ENCODE measurements around the gene SCAANT1.
A peak's percentile ranks its signal among the peaks of the same experiment; 100 is the strongest.

Gene SCAANT1

DNA sequence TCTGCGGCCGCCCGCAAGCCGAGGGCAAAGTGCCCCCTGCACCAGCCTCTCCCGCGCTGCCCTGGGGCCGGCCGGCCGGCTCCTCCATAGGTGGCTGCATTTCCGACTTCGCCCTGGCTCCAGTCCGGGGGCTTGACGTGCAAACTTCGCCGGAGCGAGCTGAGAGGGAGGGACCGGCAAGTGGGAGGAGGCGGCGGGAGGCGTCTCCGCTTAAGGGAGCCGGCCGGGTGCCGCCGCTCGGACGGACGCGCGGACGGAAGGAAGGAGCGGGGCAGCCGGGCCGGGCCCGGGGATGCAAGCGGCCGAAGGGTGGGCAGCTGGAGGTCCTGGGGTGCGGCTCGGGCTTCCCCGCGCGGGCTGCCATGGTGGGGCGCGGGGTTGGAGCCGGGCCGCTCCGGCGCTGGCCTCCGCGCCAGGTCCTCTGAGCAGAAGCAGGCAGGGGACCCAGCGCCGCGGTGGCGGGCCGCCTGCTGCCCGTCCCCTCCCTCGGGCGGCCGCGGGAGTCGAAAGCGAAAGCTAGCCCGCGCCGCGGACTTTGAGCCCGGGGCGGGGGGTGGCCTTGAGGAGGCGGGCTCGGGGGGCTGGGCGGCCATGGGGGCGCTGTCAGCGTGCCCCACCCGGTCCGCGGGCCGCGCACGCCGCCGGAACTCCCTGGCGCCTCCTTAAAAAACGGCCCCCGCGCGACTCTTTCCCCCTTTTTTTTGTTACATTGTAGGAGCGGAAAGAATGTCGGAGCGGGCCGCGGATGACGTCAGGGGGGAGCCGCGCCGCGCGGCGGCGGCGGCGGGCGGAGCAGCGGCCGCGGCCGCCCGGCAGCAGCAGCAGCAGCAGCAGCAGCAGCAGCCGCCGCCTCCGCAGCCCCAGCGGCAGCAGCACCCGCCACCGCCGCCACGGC, at the start of gene SCAANT1:
SCAANT1 (minus strand) TSS at position 511 of the 895 bp plus-strand sequence.
- DNase-seq (ENCODE audit: low read depth in 2 of 2) = peak; percentile 70

DNA sequence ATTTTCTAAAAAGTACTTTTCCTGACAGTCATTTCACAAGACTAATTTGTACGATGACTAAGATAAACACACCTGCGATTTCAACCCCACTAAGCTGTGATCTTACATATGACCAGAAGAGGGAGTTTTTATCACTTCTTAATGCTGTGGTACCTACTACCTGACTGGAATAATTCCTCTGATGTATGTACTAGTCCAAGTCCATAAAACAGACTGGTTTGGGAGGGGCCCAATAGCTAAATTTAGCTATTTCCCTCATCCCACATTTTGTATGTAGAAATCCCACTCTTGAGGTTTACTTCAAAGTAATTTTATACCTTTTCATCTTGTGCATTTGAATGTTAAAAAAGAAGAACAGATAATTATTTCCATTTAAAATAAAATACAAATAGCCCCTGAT, 49.7 kb upstream of the SCAANT1 start:
- DNase-seq (ENCODE audit: low read depth in 2 of 2) = no peak

DNA sequence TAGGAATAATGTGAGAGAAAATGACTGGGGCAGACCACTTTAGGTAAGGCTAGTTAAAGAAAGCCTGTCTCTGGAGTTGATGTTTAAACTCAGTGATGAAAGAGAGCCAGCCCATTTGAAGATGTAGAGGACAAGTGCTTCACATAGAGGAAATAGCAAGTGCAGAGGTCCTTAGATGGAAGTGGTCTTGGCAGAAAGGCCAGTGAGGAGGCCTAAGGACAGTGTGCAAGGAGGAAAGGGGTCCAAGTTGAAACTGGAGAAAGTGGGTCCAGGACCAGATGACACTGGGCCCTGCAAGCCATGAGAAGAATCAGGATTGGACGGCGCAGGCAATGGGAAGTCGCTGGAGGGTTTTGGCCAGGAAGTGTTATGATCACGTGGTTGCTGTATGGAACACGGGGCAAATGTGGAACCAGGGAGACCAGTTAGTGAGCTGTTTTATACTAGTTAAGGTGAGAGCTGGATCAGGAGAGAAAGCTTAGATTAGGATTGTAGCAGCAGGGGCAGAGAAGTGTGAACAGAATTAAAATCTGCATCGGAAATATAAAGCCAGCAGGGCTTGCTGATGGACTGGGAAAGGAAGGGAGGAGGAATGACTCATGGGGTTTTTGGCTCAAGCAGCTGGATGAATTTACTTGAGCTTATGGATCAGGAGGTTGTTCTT, 48.0 kb upstream of the SCAANT1 start:
- no peak for DNase-seq (ENCODE audit: low read depth in 2 of 2)

DNA sequence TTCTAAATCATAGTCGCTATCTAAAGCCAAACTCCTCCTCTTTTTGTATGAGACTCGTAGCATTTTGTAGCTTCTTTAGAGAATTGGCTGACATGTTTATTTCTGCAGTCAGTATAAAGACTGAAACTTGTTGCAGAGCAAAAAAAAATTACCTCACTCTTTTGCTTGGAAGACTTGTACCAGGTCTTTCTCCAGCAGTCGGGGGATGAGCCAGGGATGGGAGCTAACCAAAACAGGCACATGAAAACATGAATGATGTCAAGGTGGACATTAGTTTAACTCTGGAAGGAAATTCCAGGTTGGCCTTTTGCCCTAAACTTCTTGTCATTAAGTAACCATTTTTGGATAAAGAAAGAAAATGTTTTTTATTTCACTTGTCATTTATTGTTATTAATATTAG, 47.0 kb upstream of the SCAANT1 start:
- DNase-seq (ENCODE audit: low read depth in 2 of 2) = no peak

DNA sequence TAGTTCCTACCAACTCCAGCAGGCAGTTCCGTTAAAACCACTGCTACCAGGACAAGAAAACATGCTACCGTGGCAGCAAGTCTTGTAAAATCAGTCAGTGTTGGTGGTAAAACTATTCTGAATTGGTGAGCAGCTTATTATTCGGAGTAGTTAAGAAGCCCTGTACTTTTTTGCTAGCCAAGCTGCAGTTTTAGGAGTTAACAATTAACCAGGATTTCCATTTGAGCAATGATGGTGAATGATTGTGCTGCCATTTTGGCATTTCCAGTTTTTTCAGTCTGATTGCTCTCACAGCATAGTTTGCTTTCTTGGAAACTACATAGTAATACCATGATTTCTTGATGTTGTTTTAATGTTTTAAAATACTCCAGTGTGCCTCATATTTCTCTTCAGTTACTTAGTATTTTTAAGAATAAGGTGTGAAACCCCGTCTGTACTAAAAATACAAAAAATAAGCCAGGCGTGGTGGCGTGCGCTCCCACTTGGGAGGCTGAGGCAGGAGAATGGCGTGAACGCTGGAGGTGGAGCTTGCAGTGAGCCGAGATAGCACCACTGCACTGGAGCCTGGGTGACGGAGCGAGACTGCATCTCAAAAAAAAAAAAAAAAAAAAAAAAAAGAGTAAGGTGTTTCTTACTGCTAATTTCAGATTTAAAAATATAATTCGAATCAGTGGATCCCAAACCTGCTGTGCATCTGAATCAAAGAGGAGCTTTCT, 43.8 kb upstream of the SCAANT1 start:
- DNase-seq (ENCODE audit: low read depth in 2 of 2) = no peak

DNA sequence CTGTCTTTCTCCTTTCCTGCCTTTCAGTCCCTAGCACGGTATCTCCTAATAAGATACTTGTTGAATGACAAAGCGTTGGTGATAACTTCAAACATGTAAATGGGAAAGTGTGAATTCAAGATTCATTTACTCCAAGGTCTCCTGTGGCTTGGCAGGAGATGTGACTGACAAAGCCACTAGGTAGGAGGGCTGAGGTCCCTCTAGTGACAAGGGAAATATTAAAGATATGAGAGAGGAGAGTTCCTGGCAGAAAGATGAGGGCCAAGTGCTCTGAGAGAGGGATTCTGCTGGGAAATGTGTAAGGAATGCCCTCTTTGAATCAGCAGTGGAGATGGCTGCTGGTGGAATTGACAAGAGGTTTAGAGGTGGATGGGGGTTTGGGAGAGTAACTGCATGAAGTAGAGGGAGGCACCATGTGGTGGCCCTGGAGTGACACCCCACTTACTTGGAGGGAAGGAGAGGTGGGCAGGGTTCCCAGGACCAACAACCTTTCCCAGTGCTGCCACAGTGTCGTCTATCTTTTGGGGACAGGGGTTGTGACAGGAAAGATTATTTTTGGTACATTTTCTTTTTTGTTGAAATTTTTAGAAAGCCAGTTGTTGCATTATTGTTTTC, 43.0 kb upstream of the SCAANT1 start:
- no peak for DNase-seq (ENCODE audit: low read depth in 2 of 2)

DNA sequence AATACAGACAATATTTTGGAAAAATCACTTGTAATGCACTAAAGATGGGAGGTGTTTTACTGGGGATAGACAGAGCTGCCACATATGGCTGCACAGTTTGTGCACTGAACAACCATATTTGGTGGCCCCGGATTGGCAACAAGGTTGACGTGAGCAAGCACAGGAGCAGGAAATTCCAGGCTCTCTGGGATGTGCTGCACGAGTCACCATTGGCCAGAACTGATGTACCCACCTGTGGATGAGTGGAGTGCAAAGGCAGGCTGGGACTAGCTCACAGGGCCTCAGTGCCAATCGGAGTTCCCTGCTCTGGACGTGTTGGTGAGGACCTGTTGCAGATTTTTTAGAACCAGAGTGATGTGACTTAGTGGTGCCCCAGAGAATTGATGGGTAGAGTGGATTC, 42.0 kb upstream of the SCAANT1 start:
- DNase-seq (ENCODE audit: low read depth in 2 of 2) = no peak

DNA sequence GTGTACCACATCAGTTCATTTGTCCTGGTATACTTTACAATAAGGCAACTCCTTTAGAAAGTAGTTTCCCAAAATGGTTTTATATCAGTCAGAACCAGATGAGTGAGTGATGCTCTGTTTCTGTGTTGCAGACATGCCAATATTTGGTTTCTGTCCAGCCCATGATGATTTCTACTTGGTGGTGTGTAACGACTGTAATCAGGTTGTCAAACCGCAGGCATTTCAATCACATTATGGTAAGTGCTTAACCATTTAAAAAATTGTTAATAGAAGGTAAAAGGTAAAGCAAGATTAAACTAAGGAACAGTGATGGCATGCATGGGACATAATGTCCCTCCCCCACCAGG, 40.0 kb upstream of the SCAANT1 start:
- no peak for DNase-seq (ENCODE audit: low read depth in 2 of 2)

DNA sequence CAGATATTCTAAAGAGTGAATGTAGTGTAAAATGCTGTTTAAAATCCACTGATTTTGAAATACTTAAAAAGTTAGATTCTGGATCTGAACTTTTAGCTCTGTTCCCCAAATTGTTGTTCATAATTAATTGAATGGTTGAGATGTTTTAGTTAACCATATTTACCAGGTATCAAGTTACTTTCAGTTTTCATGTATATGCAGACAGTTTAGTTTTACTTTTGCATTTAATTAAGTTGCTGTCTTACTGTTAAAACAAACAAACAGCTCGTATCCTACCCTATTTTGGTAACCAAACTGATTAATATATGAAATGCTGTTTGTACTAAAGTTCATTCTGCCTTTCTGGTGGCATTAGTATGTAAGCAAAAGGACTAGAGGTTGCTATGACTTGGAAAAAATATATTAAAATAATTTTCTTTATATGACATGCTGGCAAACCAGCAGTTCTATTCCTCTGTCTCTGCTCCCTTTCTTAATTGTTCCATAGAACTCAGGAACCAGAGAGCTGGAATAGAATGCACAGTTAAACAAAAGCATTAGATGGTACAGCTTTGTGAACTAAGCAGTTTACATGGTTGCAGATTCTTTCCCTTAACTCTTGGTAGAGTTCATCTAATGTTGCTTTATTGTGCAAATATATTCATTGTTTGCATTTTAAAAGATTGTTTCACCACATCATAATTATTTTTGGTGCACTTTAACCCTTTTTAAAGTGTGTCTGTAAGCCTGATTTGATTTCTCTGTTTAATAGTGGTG, 39.5 kb upstream of the SCAANT1 start:
- DNase-seq (ENCODE audit: low read depth in 2 of 2) = no peak

DNA sequence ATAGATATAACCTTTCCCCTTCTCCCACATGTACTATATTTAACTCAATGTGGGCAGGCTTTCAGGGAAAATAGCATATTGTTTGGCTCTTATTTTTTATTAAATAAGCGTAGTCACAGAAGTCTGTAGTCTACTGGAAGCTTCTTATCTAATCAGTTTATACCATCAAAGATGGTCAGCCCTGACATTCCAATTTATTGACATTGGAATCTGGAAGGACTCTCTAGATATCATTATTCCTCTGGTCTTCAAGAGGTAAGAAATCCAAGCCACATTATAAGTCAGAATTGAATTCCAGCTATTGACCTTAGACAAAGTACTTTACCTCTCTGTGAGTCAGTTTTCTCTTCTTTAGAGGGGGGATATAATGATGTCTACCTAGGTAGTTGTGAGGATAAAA, 38.5 kb upstream of the SCAANT1 start:
- DNase-seq (ENCODE audit: low read depth in 2 of 2) = no peak

DNA sequence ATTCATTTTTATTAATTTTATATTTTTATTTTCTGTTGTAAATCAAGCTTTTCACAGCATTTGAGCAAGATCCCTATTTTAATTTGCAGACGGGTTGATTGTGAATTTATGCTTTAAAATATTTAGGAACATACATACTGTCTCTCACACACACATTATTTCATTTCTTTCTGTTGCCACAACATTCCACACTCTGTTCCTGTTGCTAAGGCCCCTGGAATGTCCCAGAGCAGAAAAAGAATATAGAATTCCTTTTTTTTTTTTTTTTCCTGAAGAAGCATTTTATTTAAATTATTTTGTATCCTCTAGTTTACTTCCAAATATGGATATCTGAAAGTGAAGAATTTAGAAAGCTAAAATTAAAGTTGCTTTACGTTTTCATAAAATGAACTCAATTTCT, 36.8 kb upstream of the SCAANT1 start:
- no peak for DNase-seq (ENCODE audit: low read depth in 2 of 2)

DNA sequence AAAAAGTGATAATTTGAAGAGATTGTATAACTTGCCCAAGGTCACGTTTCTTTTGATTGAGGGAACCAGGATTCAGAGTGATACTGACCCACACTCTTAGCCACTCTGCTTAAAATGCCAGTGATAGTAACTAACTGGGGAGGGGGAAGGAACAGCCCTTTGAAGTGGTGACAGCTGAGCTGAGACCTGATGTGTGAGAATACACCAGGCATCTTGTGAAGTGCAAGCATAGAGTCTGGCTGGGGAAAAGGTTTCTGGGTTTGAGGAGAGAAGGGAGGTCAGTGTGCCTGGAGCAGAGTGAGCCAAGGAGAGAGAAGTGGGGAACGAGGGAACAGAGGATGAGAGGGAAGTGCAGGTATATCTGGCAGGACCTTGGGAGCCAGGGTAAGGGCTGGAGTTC, 35.4 kb upstream of the SCAANT1 start:
- no peak for DNase-seq (ENCODE audit: low read depth in 2 of 2)

DNA sequence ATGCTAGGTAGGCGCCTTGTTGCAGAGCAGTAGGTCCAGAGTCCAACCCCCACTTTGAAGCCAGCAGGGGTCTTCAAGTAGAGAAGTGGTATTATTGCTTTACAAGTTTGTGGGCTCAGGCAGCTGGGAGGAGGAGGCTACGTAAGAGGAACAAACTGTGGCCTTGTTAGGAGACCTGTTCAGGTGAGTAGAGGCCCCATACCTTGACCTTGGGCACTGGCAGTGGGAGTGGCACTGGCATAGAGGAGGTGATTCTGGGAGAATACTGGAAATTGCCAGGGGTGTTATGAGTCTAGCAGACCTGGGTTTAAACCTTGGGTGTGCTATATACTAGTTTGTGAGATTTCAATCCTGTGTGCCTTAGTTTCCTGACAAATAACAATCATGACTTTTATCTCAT, 34.6 kb upstream of the SCAANT1 start:
- DNase-seq (ENCODE audit: low read depth in 2 of 2) = no peak

DNA sequence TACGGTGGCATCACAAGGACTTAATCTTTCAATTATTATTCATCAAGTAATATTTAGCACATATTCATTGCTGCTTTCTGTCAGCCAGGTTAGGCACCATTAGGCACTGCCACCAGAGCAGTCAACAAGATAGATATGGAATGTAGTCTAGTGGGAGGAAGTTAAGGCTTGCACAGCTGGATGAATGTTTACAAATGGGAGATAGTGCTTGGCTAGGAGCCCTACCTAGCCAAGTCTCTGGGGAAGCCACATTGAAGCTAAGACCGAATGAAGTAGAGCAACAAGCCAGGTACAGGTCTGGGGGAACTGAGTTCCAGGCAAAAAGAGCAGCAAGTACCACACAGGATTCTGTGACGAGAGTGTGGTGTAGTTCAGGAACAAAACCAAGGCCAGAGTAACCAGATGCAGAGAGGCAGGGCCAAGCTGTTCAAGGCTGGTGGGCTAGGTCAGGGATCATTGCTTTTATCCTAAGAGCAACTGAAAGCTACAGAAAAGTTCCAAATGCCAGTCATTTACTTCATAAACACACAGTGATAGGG, 33.4 kb upstream of the SCAANT1 start:
- no peak for DNase-seq (ENCODE audit: low read depth in 2 of 2)

DNA sequence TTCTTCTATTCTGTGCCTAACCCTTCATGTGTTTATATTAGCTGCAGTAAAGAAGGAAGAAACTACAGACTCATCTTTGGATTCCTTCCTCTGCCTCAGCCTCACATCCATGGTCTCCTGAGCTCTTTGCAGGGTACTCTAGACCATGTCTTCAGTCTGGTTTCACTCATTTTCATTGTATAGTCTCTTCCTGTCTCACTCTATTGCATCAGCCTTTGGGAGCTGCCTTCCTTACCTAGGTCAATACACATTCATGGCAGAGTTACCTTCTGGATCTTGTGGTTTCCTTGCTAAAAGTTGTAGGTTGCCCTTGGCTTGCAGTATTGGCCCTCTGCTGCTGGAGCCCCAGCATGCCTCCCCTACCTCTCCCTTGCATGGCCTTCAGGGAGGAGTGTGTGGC, 31.5 kb upstream of the SCAANT1 start:
- DNase-seq (ENCODE audit: low read depth in 2 of 2) = no peak

DNA sequence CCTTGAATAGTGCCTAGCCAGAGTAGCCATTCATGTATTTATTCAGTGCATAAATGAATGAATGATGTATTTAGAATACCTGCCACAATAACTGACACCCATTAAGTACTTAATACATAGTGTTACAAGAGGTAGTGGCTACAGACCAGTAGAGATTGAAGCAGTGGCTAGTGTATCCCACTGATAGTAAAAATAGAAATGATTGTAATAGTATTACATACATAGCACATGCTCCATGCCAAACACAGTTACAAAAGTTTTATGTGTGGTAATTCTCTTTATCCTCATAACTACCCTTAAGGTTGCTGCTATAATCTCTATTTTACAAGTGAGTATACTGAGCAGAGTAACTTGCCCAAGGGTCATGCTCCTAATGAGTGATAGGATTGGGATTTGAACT, 30.3 kb upstream of the SCAANT1 start:
- no peak for DNase-seq (ENCODE audit: low read depth in 2 of 2)

DNA sequence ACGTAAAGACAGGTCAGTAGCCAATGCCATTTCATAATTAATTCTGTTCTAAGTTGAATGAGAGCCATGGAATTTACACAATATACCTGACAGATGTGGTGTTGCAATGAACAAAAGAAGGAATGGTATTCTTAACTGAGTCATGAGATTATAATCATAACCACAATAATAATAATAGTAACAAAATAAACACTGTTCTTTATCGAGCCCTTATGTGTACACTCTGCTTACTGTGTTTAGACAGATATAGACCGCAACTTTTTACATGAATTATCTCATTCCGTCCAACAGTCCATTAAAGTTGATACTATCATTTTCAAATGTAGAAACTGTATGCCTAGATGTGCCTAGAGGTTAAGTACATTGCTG, 28.2 kb upstream of the SCAANT1 start:
- no peak for DNase-seq (ENCODE audit: low read depth in 2 of 2)

DNA sequence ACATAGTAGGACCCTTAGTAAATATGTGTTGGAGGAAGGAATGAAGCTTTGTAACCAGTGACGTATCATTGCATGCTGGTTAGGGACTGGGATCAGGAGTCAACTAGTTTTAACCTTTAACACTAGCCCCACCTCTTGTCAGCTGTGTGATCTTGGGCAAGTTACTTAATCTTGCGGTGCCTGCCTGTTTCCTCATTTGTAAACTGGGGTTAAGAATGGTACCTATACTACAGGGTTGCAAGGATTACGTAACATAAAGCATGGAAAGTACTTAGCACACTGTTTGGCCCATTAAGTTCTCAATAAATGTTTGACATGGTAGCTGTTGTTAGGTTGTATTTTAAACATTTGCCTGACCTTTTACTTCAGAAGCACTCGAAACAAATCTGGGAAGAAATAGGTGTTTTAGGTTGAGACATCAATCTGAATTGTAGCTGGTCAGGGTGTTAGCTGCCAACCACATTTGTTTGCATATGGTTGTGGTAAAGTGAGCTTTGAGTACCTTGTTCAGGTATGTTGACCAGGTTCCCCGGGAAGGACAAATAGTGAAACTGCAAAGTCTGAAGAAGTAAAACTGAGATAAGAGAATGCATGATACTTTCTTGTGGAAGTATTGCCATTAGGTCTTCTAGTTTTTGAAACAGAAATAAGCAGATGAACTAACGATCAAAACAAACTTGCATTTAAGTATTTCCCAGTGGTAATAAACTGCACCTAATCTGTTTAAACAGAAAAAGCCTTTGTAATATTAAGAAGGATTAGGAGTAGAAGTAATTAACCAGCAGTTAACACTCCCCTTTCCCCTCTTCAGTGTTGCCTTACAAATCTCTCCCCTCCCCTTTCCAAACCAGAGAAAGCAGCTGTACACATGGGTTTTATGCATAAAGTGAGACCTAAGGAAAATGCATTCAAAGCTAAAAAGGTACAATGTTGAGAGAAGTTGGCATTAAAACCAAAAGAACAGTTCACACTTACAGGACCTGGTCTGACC, 25.8 kb upstream of the SCAANT1 start:
- DNase-seq (ENCODE audit: low read depth in 2 of 2) = no peak

DNA sequence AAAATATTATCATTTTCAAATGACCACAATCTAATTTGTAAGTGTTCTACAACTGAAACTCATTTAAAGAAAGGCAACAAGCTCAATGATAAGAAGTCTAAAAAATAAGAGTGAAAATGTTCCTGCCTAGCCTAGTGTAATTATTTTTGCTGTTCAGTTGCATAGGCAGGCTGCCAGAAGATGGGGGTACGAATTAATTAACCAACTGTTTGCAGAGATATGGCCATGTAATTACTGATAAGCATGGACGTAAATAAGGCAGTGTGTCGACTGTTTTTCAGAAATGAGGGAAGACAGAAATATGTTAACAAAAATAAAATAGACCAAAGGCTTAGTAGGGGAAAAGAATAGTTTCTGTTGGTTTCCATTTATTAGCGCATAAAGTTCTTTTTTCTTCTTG, 24.7 kb upstream of the SCAANT1 start:
- DNase-seq (ENCODE audit: low read depth in 2 of 2) = no peak

Data from stimulated activated CD8-positive, alpha-beta memory T cell treated with anti-CD3 and anti-CD28 coated beads, Interleukin-15, amount 100 ng/mL, for 48 hours (primary cell).